DND-41 (cell line): ENCODE data around the gene LAG3.

Experiments used
- CTCF ChIP-seq: IDR thresholded peaks from 2 replicates; pipeline ENCODE4 v1.5.1; 2012; ENCODE audit warnings: borderline replicate concordance, low read length, moderate library complexity, mild to moderate bottlenecking; ENCODE audit not compliant: poor library complexity, severe bottlenecking; ENCODE audit errors: extremely low read depth
- EZH2 ChIP-seq: IDR thresholded peaks from 3 replicates; pipeline ENCODE4 v1.6.1; 2012; ENCODE audit warnings: borderline replicate concordance, low read depth, mild to moderate bottlenecking, moderate library complexity, low read length, inconsistent platforms; ENCODE audit not compliant: severe bottlenecking

- no peak for TF ChIP-seq CTCF
- no peak for TF ChIP-seq EZH2
Measured at GRCh38 chr12:6759741-6760140, 12.6 kb upstream of the LAG3 start.
